GM19240 (cell line): ENCODE measurements around the gene INTS7.

Source experiments
- DNase-seq: peaks from one replicate; pipeline ENCODE4 v3.0.0; 2011; ENCODE audit warnings: low spot score; ENCODE audit not compliant: insufficient read length

INTS7 gene

DNA sequence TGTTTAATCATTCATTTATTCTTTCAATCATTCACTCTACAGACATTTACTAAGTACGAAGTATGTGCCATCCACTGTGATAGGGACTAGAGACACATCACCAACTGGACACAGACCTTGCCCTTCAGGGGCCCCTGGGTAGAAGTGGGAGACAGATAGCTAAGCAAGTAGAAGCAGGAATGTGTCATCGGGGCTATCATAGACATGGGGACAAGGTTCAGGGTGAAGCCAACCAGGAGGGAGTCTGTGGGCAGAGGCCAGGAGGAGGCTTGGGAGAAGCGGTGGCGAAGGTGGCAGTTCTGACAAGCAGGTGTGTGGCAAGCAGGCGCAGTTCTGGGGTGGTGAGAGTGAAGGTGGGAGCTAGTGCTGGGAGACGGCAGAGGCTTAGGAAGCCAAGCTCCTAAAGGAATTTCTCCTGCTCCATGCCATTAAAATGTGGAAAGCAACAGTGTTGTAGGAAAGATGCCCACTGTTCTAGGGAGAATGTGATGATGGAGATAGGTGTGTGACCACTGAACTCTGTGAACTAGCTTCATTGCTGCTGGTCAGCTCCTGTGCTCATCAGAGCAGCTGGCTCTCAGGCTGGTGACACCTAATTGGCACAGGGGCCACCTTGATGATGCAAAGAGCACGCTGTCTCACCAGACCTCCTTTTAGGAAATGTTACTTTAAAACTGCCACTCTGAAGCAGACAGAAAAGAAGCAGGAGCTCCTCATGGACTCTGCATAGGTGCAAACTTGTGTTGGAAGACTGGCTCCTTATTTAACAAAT is 125.1 kb downstream of the INTS7 start:
- DNase-seq: no peak

DNA sequence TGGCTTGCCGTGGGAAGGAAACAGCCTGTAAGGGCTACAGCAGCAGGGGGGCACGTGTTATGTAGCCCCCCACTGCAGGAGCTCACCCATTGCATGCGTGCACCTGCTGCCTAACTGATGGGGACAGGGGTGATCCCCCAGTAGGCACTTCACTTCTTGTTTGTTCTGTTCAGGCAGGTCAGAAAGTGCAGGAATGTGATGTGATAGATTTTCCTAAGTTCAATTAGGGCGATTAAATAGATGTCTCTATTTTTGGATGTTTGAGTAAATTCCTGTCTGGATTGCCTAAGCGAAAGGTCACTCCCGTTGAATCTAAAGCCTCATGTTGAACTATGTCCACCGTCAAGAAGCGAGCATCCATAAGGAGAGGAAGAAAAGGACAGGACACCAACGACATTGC is 126.0 kb downstream of the INTS7 start:
- no peak for DNase-seq

- no peak for DNase-seq
Measured at GRCh38 chr1:211908951-211909350, 126.4 kb downstream of the INTS7 start.

DNA sequence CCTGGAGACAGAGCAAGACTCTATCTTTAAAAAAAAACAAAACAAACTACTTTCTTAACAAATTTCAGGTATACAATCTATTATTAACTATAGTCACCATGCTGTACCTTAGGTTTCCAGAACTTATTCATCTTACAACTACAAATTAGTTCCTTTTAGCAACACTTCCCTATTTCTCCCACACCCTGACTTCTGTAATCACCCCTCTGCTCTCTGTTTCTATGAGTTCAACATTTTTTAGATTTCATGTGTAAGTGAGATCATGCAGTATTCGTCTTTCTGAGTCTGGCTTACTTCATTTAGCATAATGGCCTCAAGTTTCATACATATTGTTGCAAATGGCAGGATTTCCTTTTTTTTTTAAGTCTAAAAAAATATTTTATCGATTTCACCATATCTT is 126.9 kb downstream of the INTS7 start:
- DNase-seq: no peak

DNA sequence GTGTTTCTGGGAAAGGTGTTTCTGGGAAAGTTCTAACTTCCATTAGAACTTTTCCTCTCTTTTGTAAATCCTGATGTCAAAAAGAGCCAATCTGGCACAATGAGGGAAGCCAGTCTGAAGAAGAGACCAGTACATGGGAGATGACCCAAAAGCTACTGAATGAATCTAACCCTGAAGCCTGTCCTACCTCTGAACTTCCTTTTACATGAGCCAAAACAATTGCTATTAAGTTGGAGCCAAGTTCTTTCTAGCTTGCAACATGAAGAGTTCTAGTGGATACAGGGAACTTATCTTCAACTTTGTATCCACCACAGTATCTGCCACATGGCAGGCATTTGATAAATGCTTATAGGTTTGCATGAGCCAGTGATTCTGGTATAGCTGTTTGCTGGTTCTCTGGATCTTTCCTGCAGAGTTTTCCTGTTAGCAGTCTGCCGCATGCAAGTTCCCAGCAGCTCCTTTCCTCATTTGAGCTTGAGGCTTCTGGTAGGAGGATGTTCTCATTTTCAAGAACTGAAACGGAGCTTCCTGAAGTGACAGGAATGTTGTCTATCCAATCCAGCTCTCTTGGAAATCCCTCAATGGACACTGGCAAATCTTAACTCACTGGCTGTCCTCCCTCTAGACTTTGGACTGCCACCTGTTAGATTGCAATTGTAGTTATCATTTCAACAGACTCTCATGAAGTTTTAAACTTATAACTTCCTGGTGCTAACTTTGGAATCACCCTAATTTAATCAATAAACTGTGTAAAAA is 131.7 kb downstream of the INTS7 start:
- no peak for DNase-seq

GRCh38 chr1:211902624-211903291 is 132.6 kb downstream of the INTS7 start:
- no peak for DNase-seq

DNA sequence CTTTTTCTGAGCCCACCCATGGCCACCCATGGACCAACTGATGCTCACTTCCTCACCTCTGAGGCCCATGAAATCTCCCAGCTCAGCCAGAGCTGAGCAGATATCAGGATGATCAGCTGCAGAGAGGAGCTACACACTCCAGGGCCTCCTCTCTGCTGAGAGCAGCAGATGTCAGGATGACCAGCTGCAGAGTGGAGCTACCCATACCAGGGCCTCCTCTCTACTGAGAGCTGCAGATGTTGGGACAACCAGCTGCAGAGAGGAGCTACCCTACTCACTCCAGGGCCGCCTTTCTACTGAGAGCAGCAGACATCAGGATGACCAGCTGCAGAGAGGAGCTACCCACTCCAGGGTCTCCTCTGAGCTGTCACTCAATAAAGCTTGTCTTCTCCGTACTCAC is 133.4 kb downstream of the INTS7 start:
- DNase-seq: no peak

DNA sequence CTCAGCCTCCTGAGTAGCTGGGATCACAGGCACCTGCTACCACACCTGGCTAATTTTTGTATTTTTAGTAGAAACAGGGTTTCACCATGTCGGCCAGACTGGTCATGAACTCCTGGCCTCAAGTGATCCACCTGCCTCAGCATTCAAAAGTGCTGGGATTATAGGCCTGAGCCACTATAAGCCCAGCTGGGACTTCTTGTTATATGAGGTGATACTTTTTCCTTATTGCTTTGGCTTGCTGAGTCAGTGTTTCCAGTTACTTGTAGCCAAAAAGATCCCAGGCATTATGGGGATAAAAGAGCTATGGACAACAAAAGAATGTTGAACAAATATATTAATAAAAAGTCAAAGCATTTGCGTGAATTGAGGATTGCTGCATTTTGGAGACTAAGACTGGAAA is 134.9 kb downstream of the INTS7 start:
- no peak for DNase-seq

GRCh38 chr1:211896958-211897357 is 138.4 kb downstream of the INTS7 start:
- DNase-seq: no peak

GRCh38 chr1:211895126-211895759 is 140.1 kb downstream of the INTS7 start:
- DNase-seq: no peak

DNA sequence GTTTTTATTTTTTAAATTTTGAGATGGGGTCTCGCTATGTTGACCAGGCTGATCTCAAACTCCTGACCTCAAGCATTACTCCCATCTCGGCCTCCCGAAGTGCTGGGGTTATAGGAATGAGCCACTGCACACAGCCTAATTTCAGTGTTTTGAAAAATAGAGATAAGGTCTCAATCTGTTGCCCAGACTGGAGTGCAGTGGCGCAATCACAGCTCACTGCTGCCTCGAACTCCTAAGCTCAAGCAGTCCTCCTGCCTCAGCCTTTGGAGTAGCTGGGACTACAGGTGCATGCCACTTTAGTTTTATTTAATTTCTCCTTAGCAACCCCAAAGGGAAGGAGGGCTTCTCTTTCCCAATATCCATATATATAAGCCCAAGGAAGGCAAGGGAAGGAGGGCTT is 141.0 kb downstream of the INTS7 start:
- DNase-seq: no peak

DNA sequence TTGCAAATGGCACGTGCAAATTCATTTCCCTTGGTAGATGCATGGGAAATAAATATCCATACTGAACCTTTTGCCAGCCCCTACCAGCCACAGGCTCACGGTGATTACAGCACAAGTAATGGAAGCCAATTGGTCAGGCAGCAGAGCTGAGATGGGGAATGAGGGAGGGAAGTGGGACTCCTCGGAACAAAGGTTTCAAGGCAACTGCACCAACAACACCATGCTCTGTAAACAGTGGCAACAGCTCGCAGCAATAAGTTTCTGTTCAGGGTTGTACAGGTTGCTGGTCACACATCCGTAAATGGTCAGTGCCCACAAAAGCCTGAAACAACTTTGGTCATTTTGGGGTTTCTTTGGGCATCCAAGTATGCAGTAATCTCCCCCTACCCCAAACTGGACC is 142.1 kb downstream of the INTS7 start:
- DNase-seq: no peak

GRCh38 chr1:211892577-211892976 is 142.8 kb downstream of the INTS7 start:
- no peak for DNase-seq

GRCh38 chr1:211891708-211892107 is 143.6 kb downstream of the INTS7 start:
- DNase-seq: no peak
